ENCODE data around the gene NDUFB7. TPM values are rescaled to one million over a fixed set of nuclear protein-coding genes. Genes with fewer than 3 reads are reported as not detected.

NDUFB7 gene
- total and polyA plus RNA-seq, 2 of the 8 experiments (the other 6 are each of a cell fraction or from before 2014, with no cell fraction given): 151 to 740 TPM

GRCh38 chr19:14553939-14554243 is 18.0 kb downstream of the NDUFB7 start (continued):
- no peak for TF ChIP-seq POU5F1 (IDR thresholded peaks at IDR 0.05; ENCODE audit: low read depth, low read length)
- TF ChIP-seq SIN3A (conservative IDR thresholded peaks at IDR 0.05 in 1 of 2, IDR thresholded peaks at IDR 0.05 in 1 of 2; ENCODE audit: low read depth in 1 of 2, low read length in 2 of 2): no peak
- no peak for TF ChIP-seq ATF2 (IDR thresholded peaks at IDR 0.05; ENCODE audit: low read length)

Measured in H1 (cell line).